Body of pancreas (tissue), 4 donors: ENCODE results near the gene RBCK1.

Experiments
- POLR2A ChIP-seq, 3 donors: fragments of 450-650 bp; IDR thresholded peaks; one replicate each; pipeline ENCODE4 v1.6.1; 2016; ENCODE audit warnings: antibody characterized with exemption in 3 of 3, mild to moderate bottlenecking in 2 of 3
- TF ChIP-seq, protein P1 (sequence below), 7 experiments: fragments of 450-650 bp in 4 of 7; fragments of 200-600 bp in 3 of 7; sonication (generic) in 3 of 7; IDR thresholded peaks; one replicate each; pipeline ENCODE4 v1.5.1; 2016 to 2019; ENCODE audit warnings: antibody characterized with exemption in 7 of 7

DNA sequence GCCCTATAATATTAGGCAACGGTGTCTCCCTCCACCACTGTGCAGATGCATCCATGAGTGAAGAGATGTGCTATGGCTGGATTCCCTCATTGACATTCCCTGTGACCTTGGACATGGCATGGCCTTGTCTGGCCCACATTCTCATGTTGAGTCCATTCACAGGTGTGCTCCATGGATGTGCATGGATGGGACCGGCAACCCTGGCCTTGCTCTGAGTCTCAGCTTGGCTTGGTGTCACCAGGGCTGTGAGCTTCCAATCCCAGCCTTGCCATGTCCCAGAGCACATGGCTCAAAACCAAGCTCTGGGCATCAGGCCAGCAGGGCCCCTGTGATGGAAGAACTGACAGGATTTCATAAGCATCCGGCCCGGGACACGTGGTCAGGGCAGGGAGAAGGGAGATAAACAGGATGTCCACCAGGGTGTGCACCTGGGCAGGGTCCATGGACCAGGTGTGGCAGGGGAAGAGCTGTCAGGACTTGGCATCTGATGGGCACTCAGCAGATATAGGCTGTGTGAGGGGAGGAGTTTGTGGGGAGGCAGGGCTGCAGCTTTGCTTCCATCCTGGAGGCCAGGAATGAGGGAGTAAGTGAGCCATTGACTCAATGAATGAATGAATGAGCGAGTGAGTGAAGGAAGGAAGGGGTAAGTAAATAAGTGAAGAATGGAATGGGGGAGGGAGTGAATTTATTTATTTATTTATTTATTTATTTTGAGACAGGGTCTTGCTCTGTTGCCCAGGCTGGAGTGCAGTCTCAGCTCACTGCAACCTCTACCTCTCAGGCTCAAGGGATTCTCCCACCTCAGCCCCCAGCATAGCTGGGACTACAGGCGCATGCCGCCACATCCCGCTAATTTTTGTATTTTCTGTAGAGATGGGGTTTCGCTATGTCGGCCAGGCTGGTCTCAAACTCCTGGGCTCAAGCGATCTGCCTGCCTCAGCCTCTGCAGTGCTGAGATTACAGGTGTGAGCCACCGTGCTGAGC lies 45.5 kb upstream of the RBCK1 start:
- TF ChIP-seq, protein P1, sequence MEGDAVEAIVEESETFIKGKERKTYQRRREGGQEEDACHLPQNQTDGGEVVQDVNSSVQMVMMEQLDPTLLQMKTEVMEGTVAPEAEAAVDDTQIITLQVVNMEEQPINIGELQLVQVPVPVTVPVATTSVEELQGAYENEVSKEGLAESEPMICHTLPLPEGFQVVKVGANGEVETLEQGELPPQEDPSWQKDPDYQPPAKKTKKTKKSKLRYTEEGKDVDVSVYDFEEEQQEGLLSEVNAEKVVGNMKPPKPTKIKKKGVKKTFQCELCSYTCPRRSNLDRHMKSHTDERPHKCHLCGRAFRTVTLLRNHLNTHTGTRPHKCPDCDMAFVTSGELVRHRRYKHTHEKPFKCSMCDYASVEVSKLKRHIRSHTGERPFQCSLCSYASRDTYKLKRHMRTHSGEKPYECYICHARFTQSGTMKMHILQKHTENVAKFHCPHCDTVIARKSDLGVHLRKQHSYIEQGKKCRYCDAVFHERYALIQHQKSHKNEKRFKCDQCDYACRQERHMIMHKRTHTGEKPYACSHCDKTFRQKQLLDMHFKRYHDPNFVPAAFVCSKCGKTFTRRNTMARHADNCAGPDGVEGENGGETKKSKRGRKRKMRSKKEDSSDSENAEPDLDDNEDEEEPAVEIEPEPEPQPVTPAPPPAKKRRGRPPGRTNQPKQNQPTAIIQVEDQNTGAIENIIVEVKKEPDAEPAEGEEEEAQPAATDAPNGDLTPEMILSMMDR (IDR thresholded peaks at IDR 0.05): peak; percentile 27 to 84 (median 76)
- TF ChIP-seq POLR2A (IDR thresholded peaks at IDR 0.05): no peak
